HG03103 (cell line): ENCODE measurements around the gene HAT1.
A peak's percentile ranks its signal among the peaks of the same experiment; 100 is the strongest.
"Not testable (repeated sequence)": the region's sequence is repeated elsewhere in the genome, so short reads cannot be mapped to it uniquely, and the experiment has no call there.

ENCODE experiments used
- ATAC-seq: cut with Tn5 transposase; IDR thresholded peaks from one replicate; pipeline ENCODE4 v1.9.1; 2021; ENCODE audit warnings: low read depth; ENCODE audit not compliant: unreplicated experiment

The HAT1 gene

DNA sequence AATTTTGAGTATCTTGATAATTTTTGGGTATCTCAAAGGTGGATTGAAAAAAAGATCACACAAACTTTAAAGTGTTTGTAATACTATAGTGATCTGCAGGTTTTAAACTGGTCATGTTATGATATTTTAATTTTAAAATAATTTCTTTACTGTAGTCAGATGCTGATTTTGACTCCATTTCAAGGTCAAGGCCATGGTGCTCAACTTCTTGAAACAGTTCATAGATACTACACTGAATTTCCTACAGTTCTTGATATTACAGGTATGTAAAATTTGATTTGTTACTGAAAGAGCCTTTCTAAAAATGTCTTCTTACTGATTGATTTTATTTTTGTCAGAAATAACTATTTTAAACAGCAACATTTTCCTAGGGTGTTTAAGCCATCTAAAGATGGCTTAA, 44.4 kb downstream of the HAT1 start:
- no peak for ATAC-seq

- no peak for ATAC-seq
Measured at GRCh38 chr2:171968509-171968908, 46.2 kb downstream of the HAT1 start.

GRCh38 chr2:171972329-171972982, 50.2 kb downstream of the HAT1 start:
- no peak for ATAC-seq

DNA sequence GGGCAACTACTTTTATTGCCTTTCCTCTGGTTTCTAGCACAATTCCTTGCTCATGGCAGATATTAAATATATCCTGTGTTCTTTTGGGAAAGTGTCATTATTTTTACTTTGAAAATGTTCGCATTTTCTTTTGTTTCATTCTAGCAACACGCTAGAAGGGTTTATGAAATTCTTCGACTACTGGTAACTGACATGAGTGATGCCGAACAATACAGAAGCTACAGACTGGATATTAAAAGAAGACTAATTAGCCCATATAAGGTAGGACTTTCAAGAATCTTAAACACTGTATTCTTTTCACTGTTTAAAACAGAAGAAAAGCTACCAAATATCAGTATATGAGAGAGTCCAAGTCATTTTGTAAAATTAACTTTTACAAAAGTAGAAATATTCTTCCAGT, 56.8 kb downstream of the HAT1 start:
- ATAC-seq = no peak

DNA sequence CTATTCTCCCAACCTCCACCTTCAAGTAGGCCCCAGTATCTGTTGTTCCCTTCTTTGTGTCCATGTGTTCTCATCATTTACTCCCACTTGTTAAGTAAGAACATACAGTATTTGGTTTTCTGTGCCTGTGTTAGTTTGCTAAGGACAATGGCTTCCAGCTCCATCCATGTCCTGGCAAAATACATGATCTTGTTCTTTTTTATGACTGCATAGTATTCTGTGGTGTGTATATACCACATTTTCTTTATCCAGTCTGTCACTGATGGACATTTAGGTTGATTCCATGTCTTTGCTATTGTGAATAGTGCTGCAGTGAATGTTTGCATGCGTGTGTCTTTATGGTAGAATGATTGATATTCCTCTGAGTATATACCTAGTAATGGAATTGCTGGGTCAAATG, 61.7 kb downstream of the HAT1 start:
- not testable (repeated sequence) for ATAC-seq

DNA sequence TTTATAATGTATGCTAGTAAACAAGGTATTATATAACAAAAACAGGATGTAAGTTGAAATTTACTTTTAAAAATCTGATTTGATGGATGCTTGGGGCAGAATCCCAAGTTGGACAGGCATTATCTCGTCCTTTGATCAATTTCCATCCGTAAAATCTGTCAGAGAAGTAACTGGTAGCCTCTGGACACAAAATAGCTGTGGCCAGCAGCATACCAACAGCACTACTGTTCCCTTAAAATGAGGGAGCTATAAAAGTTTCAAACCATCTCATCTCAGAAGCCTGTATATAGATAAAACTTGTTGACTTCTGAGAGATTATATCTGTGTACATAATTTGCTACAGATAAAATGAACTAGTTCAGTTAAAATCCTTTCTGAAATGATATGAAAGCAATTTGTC, 62.8 kb downstream of the HAT1 start:
- no peak for ATAC-seq

- ATAC-seq = no peak
Measured at GRCh38 chr2:171986778-171987177, 64.5 kb downstream of the HAT1 start.

DNA sequence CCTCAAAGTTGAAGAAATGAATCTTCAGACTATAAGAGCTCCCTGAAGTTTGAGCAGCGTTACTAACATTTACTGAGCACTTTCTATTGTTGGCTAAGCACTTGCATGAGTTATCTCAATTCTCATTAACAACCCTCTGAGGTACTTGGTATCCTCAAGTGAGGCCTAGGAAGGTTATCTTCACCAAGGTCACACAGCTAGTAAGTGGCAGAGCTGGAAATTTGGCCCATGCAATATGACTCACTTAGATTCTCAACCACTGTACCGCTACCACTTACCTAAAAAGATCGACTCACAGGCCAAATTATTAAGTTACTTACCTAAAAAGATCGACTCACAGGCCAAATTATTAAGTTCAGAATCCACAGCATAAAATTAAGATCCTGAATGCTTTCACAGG, 68.8 kb downstream of the HAT1 start:
- no peak for ATAC-seq

DNA sequence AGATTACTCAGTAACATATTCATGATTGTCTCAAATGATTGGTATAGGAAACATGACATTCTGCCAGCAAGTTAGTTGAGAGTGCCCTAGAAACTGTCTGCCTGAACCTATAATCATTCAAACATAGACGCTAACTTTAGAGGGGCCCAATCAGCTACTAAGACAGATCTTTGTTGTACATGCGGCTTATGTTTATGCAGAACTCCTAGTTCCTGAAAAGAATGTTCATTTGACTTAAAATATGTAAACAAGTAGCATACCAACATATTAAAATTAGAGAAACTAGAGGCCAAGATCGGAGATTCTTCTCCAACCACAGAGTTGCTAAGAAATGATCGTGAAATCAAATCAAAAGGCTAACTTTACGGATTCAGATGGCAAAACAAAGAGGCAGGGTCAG, 73.3 kb downstream of the HAT1 start:
- no peak for ATAC-seq

DNA sequence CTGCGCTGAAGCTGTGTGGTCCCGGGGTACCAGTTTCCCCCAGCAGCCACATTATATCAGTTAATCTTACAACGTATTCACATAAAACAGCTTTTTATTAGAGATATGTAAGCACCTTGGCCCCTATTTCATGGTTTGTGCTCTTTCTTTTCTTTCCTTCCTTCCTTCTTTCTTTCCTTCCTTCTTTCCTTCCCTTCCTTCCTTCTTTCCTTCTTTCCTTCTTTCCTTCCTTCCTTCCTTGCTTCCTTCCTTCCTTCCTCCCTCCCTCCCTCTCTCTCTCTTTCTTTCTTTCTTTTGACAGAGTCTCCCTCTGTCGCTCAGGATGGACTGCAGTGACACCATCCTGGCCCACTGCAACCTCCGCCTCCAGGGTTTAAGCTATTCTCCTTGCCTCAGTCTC, 73.8 kb downstream of the HAT1 start:
- no peak for ATAC-seq

DNA sequence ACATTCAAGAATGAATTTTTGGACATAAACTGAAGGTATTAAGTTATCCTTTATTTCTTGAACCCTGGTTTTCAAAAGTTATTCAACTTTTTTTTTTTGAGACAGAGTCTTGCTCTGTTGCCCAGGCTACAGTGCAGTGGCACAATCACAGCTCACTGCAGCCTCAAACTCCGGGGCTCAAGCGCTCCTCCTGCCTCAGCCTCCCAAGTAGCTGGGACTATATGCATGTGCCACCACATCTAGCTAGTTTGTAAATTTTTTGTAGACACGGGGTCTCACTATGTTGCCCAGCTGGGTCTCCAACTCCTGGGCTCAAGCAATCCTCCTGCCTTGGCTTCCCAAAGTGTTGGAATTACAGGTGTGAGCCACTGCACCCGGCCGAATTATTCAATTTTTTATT, 74.8 kb downstream of the HAT1 start:
- not testable (repeated sequence) for ATAC-seq

DNA sequence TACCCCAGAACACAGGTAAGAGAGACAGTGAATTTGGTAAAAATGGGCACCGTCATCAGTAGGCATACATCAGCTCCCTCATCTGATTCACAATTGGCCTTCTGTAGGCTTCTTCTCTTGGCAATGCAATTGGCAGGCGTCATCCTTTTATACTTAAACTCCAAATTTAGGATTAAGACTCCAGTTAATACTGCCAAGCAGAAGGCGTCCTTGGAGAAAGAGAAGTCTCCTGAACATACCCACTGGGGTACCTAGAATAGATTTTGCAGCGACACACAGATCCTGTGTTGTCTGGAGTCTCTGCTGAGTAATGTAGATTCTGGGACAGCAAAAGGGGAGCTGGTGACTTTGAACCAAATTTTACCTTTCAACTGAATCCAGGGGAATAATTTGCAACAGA, 76.9 kb downstream of the HAT1 start:
- no peak for ATAC-seq

DNA sequence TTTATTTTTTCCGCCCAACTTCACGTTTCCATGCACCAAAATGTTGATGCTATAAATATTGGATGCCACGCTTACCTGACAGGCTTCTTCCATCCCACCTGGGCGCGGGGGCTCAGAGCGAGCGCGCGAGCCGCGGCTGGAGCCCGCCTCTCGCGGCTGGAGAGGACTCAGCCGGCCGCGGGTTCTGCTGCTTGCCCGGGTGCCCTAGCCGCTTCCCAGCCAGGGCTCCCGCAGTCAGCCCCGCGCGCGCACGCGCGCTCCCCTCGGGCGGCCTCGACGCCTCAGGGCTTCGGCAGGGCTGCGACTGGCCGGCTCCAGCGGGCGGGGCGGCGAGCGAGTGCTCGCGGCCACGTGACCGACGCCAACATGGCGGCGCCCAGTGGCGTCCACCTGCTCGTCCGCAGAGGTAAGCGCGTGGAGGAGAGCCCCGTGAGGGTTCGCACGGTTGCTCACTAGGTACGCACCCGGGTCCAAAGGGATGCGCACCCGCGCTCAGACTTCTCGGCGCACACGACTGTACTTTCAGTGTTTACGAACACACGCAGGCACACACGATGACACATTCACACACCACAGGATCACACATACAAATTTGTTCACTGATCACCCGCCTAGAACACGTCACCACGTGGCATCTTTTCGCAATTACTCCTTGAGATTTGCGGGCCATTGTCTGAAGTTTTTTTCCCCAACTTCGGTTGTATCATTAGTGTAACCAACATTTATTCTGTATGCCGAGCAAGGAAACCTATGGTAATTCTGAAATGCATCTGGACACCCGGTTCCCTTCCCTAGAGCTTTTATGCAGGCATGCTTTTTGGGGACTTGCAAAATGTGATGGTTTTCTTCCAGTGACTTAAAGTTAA, 77.6 kb downstream of the HAT1 start, which contains the start of gene METAP1D:
Gene METAP1D, plus strand, starts transcription at position 350 of the 866 bp plus-strand sequence. Its CDS starts 17 bp downstream, at position 367.
- ATAC-seq = peak; percentile 93

- no peak for ATAC-seq
Measured at GRCh38 chr2:172000696-172001361, 78.6 kb downstream of the HAT1 start.

DNA sequence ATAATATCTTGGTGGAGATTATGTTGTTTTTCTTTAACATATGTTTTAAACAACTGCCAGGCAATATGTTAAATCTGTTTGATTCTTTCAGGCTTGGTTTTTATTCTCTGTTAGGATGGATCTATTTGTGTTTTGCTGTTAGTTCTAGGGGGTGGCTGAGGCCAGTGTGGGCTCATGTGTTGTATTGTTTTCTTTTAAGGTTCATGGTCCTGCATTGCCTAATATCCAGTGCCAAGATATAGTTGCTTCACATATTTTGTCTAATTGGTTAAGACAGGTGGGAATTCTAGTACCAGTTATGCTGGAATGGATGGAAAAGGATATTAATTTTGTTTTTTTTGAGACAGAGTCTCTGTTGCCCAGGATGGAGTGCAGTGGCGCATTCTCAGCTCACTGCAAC, 85.1 kb downstream of the HAT1 start:
- no peak for ATAC-seq

- no peak for ATAC-seq
Measured at GRCh38 chr2:172009823-172010222, 87.6 kb downstream of the HAT1 start.

DNA sequence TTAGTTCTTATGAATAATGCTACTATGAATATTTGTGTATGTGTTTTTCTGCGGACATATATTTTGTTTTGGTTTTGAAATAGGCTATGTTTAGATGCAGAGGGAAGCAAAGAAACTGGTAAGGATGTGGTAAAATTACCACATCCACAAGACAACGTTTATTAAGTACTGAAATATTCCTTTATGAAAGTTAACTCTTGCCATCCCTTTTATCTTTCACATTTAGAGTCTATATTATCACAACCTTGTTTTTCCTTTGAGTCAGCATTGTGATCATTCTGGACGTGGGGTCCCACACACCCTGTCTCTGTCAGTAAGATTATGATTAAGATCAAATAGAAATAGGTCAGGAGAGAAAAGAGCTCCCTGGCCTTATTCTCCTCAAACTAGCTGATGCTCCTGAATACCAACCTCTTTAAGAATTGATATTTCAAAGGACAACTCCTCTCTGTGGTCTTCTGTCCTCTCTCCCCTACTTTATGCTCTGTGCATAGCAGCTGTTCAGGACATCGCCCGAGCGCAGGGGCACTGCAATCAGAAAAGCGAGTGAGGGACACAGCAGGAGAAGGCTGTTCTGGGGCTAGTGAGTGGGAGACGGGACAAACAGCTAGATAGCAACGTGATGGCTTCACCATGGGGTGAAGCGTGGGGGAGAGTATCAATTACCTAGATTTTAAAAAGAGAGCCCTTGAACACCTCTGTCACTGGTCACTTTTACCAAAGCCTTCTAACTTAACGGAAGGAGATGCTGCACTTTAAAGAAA, 89.7 kb downstream of the HAT1 start:
- no peak for ATAC-seq

GRCh38 chr2:172012677-172013391, 90.6 kb downstream of the HAT1 start:
- ATAC-seq = no peak

DNA sequence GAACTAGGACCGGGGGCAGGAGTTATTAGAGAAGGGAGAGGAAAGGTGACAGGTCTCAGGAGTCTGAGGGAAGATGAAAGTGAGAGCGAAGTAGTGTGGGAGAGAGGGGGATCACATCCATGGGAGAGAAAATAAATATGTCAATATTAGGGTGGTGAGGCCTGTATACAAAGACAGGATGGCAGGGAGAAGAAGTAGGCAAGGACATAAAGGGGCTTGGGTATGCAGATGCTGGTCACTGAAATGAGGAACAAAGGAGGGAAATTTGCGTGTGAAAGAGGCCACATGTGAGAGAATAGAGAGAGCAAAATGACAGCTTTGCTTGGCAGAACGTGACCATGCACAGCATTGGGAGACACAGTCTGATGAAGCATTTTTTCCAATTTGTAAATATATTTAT, 91.1 kb downstream of the HAT1 start:
- ATAC-seq = peak; percentile 63
